ENCODE data around the gene GMIP. TPM values are rescaled to one million over a fixed set of nuclear protein-coding genes. Genes with fewer than 3 reads are reported as not detected.
"Not testable (repeated sequence)": the region's sequence is repeated elsewhere in the genome, so short reads cannot be mapped to it uniquely, and the experiment has no call there.

Gene GMIP
- total RNA-seq, 2 experiments from 2014 or later = 89.6 to 97.0 TPM

DNA sequence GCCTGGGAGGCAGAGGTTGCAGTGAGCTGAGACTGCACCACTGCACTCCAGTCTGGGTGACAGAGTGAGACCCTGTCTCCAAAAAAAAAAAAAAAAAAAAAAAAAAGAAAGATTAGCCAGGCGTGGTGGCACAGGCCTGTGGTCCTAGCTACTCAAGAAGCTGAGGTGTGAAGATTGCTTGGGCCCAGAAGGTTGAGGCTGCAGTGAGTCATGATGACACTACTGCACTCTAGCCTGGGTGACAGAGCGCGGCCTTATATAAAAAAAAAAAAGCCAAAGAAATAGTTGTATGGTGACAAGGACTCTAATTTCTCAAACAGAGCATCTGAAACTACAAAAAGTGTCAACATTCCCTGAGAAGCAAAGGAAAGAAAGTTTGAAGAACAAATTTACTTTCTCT is 28.4 kb downstream of the GMIP start:
- Histone ChIP-seq H3K9me3 (ENCODE audit: control insufficient read depth in 1 of 2, insufficient read depth in 1 of 2, low read length in 2 of 2) (no peaks in the 10 kb centered on the region), H3K27ac (ENCODE audit: low read depth in 1 of 2, low read length in 2 of 2) (peak overlapping the region in 1 of 2 donors; percentile 29), H3K4me3 (ENCODE audit: low read length) (no peak overlapping the region), H3K36me3 (ENCODE audit: insufficient read depth, low read length) (peaks cover 14% of the 10 kb centered on the region), H3K27me3 (ENCODE audit: control insufficient read depth in 1 of 2, insufficient read depth in 2 of 2, low read length in 2 of 2) (no peaks in the 10 kb centered on the region), H3K4me1 (ENCODE audit: insufficient read depth, low read length) (peaks cover 58% of the 10 kb centered on the region)
- ChIA-PET CTCF (interaction anchor here (0.6 to 1.7 kb wide), 4 partner anchors 9 to 222 kb away, joined by 3 to 6 read pairs (median 6); partner anchors contain the start of gene GMIP), POLR2A (no interaction called here)
- Mint-ChIP-seq H3K4me3 (peak overlapping the region; percentile 88), H3K27ac (peak overlapping the region; percentile 50), H3K36me3 (ENCODE audit: low read depth) (peaks cover 32% of the 10 kb centered on the region), H3K27me3 (no peaks in the 10 kb centered on the region), H3K4me1 (ENCODE audit: low read depth) (peaks cover 69% of the 10 kb centered on the region), H3K9me3 (no peaks in the 10 kb centered on the region)
- ATAC-seq (ENCODE audit: poor library complexity) (no peak), DNase-seq (peak in 5 of 14 experiments; percentile 25 to 78 (median 63))
- intact Hi-C loops (cut with DNase I, micrococcal nuclease) = loop anchor here in 1 of 2 experiments (5.0 kb wide), 1 partner anchor 38 kb away; no protein-coding TSS in a partner anchor
- no peak for TF ChIP-seq CTCF (IDR thresholded peaks at IDR 0.05)

- Mint-ChIP-seq H3K4me3 (peak overlapping the region; percentile 34), H3K4me1 (ENCODE audit: low read depth) (peaks cover 64% of the 10 kb centered on the region), H3K36me3 (ENCODE audit: low read depth) (peaks cover 39% of the 10 kb centered on the region), H3K9me3 (no peaks in the 10 kb centered on the region), H3K27ac (no peak overlapping the region), H3K27me3 (no peaks in the 10 kb centered on the region)
- CTCF ChIA-PET = interaction anchor here (0.6 to 1.4 kb wide), 2 partner anchors 8 to 60 kb away, joined by 3 to 6 read pairs; no protein-coding TSS in a partner anchor
- Histone ChIP-seq H3K27ac (ENCODE audit: low read depth in 1 of 2, low read length in 2 of 2) (no peak overlapping the region), H3K36me3 (ENCODE audit: insufficient read depth, low read length) (peaks cover 14% of the 10 kb centered on the region), H3K4me1 (ENCODE audit: insufficient read depth, low read length) (peaks cover 54% of the 10 kb centered on the region), H3K4me3 (ENCODE audit: low read length) (no peak overlapping the region), H3K9me3 (ENCODE audit: control insufficient read depth in 1 of 2, insufficient read depth in 1 of 2, low read length in 2 of 2) (no peaks in the 10 kb centered on the region), H3K27me3 (ENCODE audit: control insufficient read depth in 1 of 2, insufficient read depth in 2 of 2, low read length in 2 of 2) (no peaks in the 10 kb centered on the region)
- intact Hi-C loops (cut with DNase I, micrococcal nuclease) = no loop called here
- no peak for TF ChIP-seq CTCF (IDR thresholded peaks at IDR 0.05)
- POLR2A ChIA-PET = interaction anchor here (0.7 to 1.5 kb wide), 4 partner anchors 11 to 56 kb away, joined by 3 to 5 read pairs (median 4); partner anchors contain the start of gene ZNF101
- ATAC-seq (ENCODE audit: poor library complexity) = no peak
- no peak for DNase-seq
Measured at GRCh38 chr19:19613506-19613905, 30.0 kb downstream of the GMIP start.

GRCh38 chr19:19610376-19611202 is 32.9 kb downstream of the GMIP start:
- DNase-seq (no peak), ATAC-seq (ENCODE audit: poor library complexity) (no peak)
- no peaks in the 10 kb centered on the region for H3K27me3 ChIP-seq (ENCODE audit: control insufficient read depth in 1 of 2, insufficient read depth in 2 of 2, low read length in 2 of 2)
- H3K9me3 ChIP-seq (ENCODE audit: control insufficient read depth in 1 of 2, insufficient read depth in 1 of 2, low read length in 2 of 2) = no peaks in the 10 kb centered on the region
- no peak overlapping the region for H3K27ac Mint-ChIP-seq
- H3K27me3 Mint-ChIP-seq = no peaks in the 10 kb centered on the region
- H3K27ac ChIP-seq (ENCODE audit: low read depth in 1 of 2, low read length in 2 of 2) = no peak overlapping the region
- H3K4me3 ChIP-seq (ENCODE audit: low read length) = no peak overlapping the region
- no peak overlapping the region for H3K4me3 Mint-ChIP-seq
- intact Hi-C loops (cut with DNase I, micrococcal nuclease) = no loop called here
- H3K36me3 Mint-ChIP-seq (ENCODE audit: low read depth) = peaks cover 39% of the 10 kb centered on the region
- peaks cover 51% of the 10 kb centered on the region for H3K4me1 ChIP-seq (ENCODE audit: insufficient read depth, low read length)
- ChIA-PET POLR2A (interaction anchor here (0.6 kb wide), 1 partner anchor 37 kb away, joined by 4 read pairs; no protein-coding TSS in a partner anchor), CTCF (no interaction called here)
- H3K4me1 Mint-ChIP-seq (ENCODE audit: low read depth) = peaks cover 60% of the 10 kb centered on the region
- no peak for TF ChIP-seq CTCF (IDR thresholded peaks at IDR 0.05)
- no peaks in the 10 kb centered on the region for H3K9me3 Mint-ChIP-seq
- peaks cover 17% of the 10 kb centered on the region for H3K36me3 ChIP-seq (ENCODE audit: insufficient read depth, low read length)

GRCh38 chr19:19606686-19607085 is 36.8 kb downstream of the GMIP start:
- POLR2A ChIA-PET = interaction anchor here (0.6 to 2.1 kb wide), 8 partner anchors 13 to 126 kb away, joined by 3 to 6 read pairs (median 4); partner anchors contain the start of genes TSSK6 and ZNF14
- not testable (repeated sequence) for DNase-seq; ATAC-seq (ENCODE audit: poor library complexity); H3K9me3 Mint-ChIP-seq; H3K27me3 Mint-ChIP-seq; H3K9me3 ChIP-seq (ENCODE audit: control insufficient read depth in 1 of 2, insufficient read depth in 1 of 2, low read length in 2 of 2); H3K4me3 ChIP-seq (ENCODE audit: low read length); H3K36me3 ChIP-seq (ENCODE audit: insufficient read depth, low read length); H3K27me3 ChIP-seq (ENCODE audit: control insufficient read depth in 1 of 2, insufficient read depth in 2 of 2, low read length in 2 of 2)
- Mint-ChIP-seq H3K4me1 (ENCODE audit: low read depth) (peaks cover 62% of the 10 kb centered on the region), H3K36me3 (ENCODE audit: low read depth) (peaks cover 33% of the 10 kb centered on the region), H3K27ac (peak overlapping the region; percentile 86), H3K4me3 (peak overlapping the region; percentile 77)
- CTCF ChIA-PET = interaction anchor here (1.1 to 2.6 kb wide), 8 partner anchors 8 to 74 kb away, joined by 4 to 20 read pairs (median 6); partner anchors contain the start of gene GMIP
- Histone ChIP-seq H3K4me1 (ENCODE audit: insufficient read depth, low read length) (peaks cover 64% of the 10 kb centered on the region), H3K27ac (ENCODE audit: low read depth in 1 of 2, low read length in 2 of 2) (peak overlapping the region; percentile 64 to 66)
- intact Hi-C loops (cut with DNase I, micrococcal nuclease) = loop anchor here in 1 of 2 experiments (1.0 to 2.0 kb wide), 2 partner anchors 8 to 16 kb away; no protein-coding TSS in a partner anchor
